PC-9 (cell line): ENCODE data around the gene ANKS1B. TPM values are rescaled to one million over a fixed set of nuclear protein-coding genes. Genes with fewer than 3 reads are reported as not detected.

Experiments
- BruUV-seq: library from RNA; stranded (reverse); fragments of 400-500 nt; replicated peaks from 2 replicates; lab custom pipeline; 2021; lab: Mats Ljungman, UMichigan
- CTCF ChIA-PET: fragments of 300-600 bp; sonication (Branson Sonifier 250); formaldehyde crosslinking; loops from one replicate; lab custom pipeline; 2022; ENCODE audit warnings: antibody characterized with exemption; lab: Charles Lee
- POLR2A ChIA-PET: fragments of 300-600 bp; sonication (Branson Sonifier 250); formaldehyde crosslinking; loops from one replicate; lab custom pipeline; 2022; ENCODE audit warnings: antibody characterized with exemption; ENCODE audit not compliant: unreplicated experiment; lab: Charles Lee
- DNase-seq, 2 experiments: peaks; one replicate each; pipeline versions ENCODE4 v3.0.0 to v3.0.0-alpha.2; 2015 to 2022; ENCODE audit warnings: mixed read lengths in 1 of 2
- H2AFZ ChIP-seq: fragments of 200-600 bp; sonication (generic); 2 replicates; pipeline ENCODE4 v1.8.1; 2017; ENCODE audit warnings: antibody characterized with exemption
- H3F3A ChIP-seq: fragments of 200-600 bp; sonication (generic); 2 replicates; pipeline ENCODE4 v1.8.1; 2017; ENCODE audit warnings: antibody characterized with exemption, mild to moderate bottlenecking, low read depth; ENCODE audit not compliant: insufficient read depth
- H3K27ac ChIP-seq: fragments of 200-600 bp; sonication (generic); 2 replicates; pipeline ENCODE4 v1.6.1; 2016; ENCODE audit warnings: mixed run types
- H3K27me3 ChIP-seq: fragments of 200-600 bp; sonication (generic); 2 replicates; pipeline ENCODE4 v1.6.1; 2016; ENCODE audit warnings: low read depth, mixed run types; ENCODE audit not compliant: insufficient read depth
- H3K36me3 ChIP-seq: fragments of 200-600 bp; sonication (generic); 2 replicates; pipeline ENCODE4 v1.6.1; 2016; ENCODE audit warnings: low read depth, mixed run types
- H3K4me1 ChIP-seq: fragments of 200-600 bp; sonication (generic); replicated peaks from 2 replicates; pipeline ENCODE4 v1.6.1; 2016; ENCODE audit warnings: mixed run types; ENCODE audit not compliant: insufficient read depth
- H3K4me2 ChIP-seq: fragments of 200-600 bp; sonication (generic); 2 replicates; pipeline ENCODE4 v1.6.1; 2017; ENCODE audit warnings: mixed run types
- H3K4me3 ChIP-seq: fragments of 200-600 bp; sonication (generic); 2 replicates; pipeline ENCODE4 v1.6.1; 2016; ENCODE audit warnings: mixed run types
- H3K79me2 ChIP-seq: fragments of 200-600 bp; sonication (generic); 2 replicates; pipeline ENCODE4 v1.6.1; 2017; ENCODE audit warnings: low read depth, mixed run types
- H3K9me2 ChIP-seq: fragments of 200-600 bp; sonication (generic); 2 replicates; pipeline ENCODE4 v1.8.1; 2017; ENCODE audit warnings: mild to moderate bottlenecking; ENCODE audit not compliant: insufficient read depth
- H3K9me3 ChIP-seq: fragments of 200-600 bp; sonication (generic); 2 replicates; pipeline ENCODE4 v1.8.1; 2016; ENCODE audit warnings: low read depth; ENCODE audit not compliant: insufficient read depth
- H4K20me1 ChIP-seq: fragments of 200-600 bp; sonication (generic); 2 replicates; pipeline ENCODE4 v1.8.1; 2017; ENCODE audit not compliant: insufficient read depth
- EZH2 ChIP-seq: fragments of 200-600 bp; sonication (generic); IDR thresholded peaks from 2 replicates; pipeline ENCODE4 v1.8.0; 2017; ENCODE audit warnings: antibody characterized with exemption, low read depth
- intact Hi-C: fragments of 100-400 bp; cut with micrococcal nuclease; formaldehyde crosslinking; loops from one replicate; pipeline ENCODE4 v1.10.0; 2022; ENCODE audit not compliant: unreplicated experiment
- total RNA-seq: library from RNA; stranded (reverse); gene quantifications from 2 replicates; pipeline ENCODE4 v1.2.3, GENCODE V29; 2021
- TF ChIP-seq, protein P1 (sequence below): fragments of 200-600 bp; sonication (generic); conservative IDR thresholded peaks from 2 replicates; pipeline ENCODE4 v1.6.1; 2017; ENCODE audit warnings: mixed run types, antibody characterized with exemption, mild to moderate bottlenecking, moderate library complexity

The ANKS1B gene
- total RNA-seq, 1 experiment from 2014 or later: not detected

DNA sequence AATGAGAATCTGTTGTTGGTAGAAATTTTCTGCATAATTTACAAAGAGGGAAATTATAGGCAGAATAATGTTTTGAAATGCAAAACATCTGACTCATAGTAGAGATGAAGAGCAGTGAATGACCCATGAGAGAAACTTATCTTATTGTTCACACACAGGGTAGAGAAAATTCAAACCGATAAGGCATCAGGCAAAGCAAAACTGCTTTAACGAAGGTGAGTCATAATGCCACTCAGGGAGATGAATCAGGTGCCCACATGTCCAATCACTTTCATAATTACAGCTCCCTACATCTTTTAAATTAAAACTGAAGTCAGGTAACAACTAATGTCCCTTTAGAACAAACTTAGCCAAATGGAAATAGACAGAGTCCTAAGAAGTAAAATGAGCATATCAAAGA, 602.7 kb downstream of the ANKS1B start:
- H3K27ac ChIP-seq: no peak overlapping the region
- no peaks in the 10 kb centered on the region for H3K4me1 ChIP-seq
- no peak overlapping the region for H3K4me2 ChIP-seq
- H3F3A ChIP-seq: no peaks in the 10 kb centered on the region
- no peaks in the 10 kb centered on the region for H4K20me1 ChIP-seq
- no peaks in the 10 kb centered on the region for H3K9me2 ChIP-seq
- no peaks in the 10 kb centered on the region for H3K36me3 ChIP-seq
- CTCF ChIA-PET: no interaction called here
- H3K79me2 ChIP-seq: no peaks in the 10 kb centered on the region
- no peak overlapping the region for H2AFZ ChIP-seq
- no peak for DNase-seq
- TF ChIP-seq, protein P1, sequence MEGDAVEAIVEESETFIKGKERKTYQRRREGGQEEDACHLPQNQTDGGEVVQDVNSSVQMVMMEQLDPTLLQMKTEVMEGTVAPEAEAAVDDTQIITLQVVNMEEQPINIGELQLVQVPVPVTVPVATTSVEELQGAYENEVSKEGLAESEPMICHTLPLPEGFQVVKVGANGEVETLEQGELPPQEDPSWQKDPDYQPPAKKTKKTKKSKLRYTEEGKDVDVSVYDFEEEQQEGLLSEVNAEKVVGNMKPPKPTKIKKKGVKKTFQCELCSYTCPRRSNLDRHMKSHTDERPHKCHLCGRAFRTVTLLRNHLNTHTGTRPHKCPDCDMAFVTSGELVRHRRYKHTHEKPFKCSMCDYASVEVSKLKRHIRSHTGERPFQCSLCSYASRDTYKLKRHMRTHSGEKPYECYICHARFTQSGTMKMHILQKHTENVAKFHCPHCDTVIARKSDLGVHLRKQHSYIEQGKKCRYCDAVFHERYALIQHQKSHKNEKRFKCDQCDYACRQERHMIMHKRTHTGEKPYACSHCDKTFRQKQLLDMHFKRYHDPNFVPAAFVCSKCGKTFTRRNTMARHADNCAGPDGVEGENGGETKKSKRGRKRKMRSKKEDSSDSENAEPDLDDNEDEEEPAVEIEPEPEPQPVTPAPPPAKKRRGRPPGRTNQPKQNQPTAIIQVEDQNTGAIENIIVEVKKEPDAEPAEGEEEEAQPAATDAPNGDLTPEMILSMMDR: no peak
- TF ChIP-seq EZH2: no peak
- BruUV-seq: no TSS peak
- POLR2A ChIA-PET: no interaction called here
- intact Hi-C loops: no loop called here
- H3K27me3 ChIP-seq: no peaks in the 10 kb centered on the region
- H3K9me3 ChIP-seq: no peaks in the 10 kb centered on the region
- no peak overlapping the region for H3K4me3 ChIP-seq

DNA sequence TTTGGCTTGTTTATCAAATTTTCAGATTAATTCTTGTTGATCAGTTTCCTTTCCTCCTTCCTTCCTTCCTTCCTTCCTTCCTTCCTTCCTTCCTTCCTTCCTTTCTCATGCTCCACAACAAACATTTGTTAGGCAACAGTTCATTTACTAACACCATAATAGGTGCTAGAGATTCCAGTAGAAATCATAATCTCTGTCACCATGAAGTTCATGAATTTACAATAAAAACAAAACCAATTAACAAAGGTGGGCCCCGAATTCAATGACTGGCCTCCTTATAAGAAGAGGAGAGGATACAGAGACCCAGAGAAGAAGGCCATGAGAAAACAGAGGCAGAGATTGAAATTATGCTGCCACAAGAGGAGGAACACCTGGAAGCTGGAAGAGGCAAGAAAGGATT, 604.0 kb downstream of the ANKS1B start:
- Histone ChIP-seq H3K27me3 (no peaks in the 10 kb centered on the region), H3K9me3 (no peaks in the 10 kb centered on the region), H3K27ac (no peak overlapping the region), H3K4me1 (no peaks in the 10 kb centered on the region), H3K79me2 (no peaks in the 10 kb centered on the region), H3K4me2 (no peak overlapping the region), H3K4me3 (no peak overlapping the region), H3K36me3 (no peaks in the 10 kb centered on the region), H3K9me2 (no peaks in the 10 kb centered on the region), H4K20me1 (no peaks in the 10 kb centered on the region), H3F3A (no peaks in the 10 kb centered on the region), H2AFZ (no peak overlapping the region)
- POLR2A ChIA-PET: no interaction called here
- intact Hi-C loops: no loop called here
- TF ChIP-seq EZH2: no peak
- TF ChIP-seq, protein P1: no peak
- no peak for DNase-seq
- BruUV-seq: no TSS peak
- CTCF ChIA-PET: no interaction called here

DNA sequence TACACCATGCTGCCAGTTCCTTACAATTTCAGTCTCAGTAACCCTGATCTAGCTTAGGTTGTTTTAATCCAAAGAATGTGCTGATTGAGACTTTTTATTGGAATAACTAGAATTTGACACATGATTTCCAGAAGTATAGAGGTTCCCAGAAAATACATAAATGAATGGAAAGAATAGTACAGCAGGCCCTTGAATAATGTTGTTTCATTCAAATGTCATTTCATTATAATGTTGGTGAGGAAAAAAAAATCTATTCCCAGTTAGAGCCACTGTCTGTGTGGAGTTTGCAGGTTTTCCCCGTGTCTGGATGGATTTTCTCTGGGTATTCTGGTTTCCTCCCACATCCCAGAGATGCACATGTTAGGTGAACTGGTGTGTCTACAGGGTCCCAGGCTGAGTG, 610.7 kb downstream of the ANKS1B start:
- no TSS peak for BruUV-seq
- Histone ChIP-seq H3K4me2 (no peak overlapping the region), H3K9me2 (no peaks in the 10 kb centered on the region), H3K27me3 (no peaks in the 10 kb centered on the region), H3K4me1 (no peaks in the 10 kb centered on the region), H2AFZ (no peak overlapping the region), H4K20me1 (no peaks in the 10 kb centered on the region; the same call in 1 of the 2 replicates), H3K36me3 (no peaks in the 10 kb centered on the region), H3K79me2 (no peaks in the 10 kb centered on the region), H3K4me3 (no peak overlapping the region), H3K9me3 (no peaks in the 10 kb centered on the region), H3F3A (no peaks in the 10 kb centered on the region), H3K27ac (no peak overlapping the region)
- ChIA-PET CTCF (no interaction called here), POLR2A (no interaction called here)
- TF ChIP-seq, protein P1: no peak
- no peak for TF ChIP-seq EZH2
- no peak for DNase-seq
- intact Hi-C loops: no loop called here
